K562 (cell line): ENCODE data around the gene TTLL4.

ENCODE experiments used
- CTCF ChIP-seq, 3 experiments: IDR thresholded peaks in 2 of 3; conservative IDR thresholded peaks in 1 of 3; 2 replicates each; pipeline ENCODE4 v1.5.1; 2011 to 2012; ENCODE audit warnings: low read length in 3 of 3, mild to moderate bottlenecking in 3 of 3, control low read depth in 2 of 3, improper control_type of control experiment in 1 of 3, inconsistent platforms in 1 of 3, low read depth in 1 of 3, mixed read lengths in 1 of 3, moderate library complexity in 1 of 3; ENCODE audit not compliant: insufficient read depth in 2 of 3
- REST ChIP-seq, 2 experiments: fragments of 450-650 bp; formaldehyde crosslinking in 1 of 2; IDR thresholded peaks; 2 replicates each; pipeline versions ENCODE4 v1.4.0 to v1.6.1; 2014 to 2020; ENCODE audit warnings: mild to moderate bottlenecking in 2 of 2, borderline replicate concordance in 1 of 2, low read depth in 1 of 2
- TRIM25 ChIP-seq: fragments of 450-650 bp; IDR thresholded peaks from 2 replicates; pipeline ENCODE4 v1.7.0; 2016; ENCODE audit warnings: borderline replicate concordance

- TF ChIP-seq TRIM25, result no peak
- no peak for TF ChIP-seq CTCF (IDR thresholded peaks at IDR 0.05 in 2 of 3, conservative IDR thresholded peaks at IDR 0.05 in 1 of 3; ENCODE audit: insufficient read depth in 2 of 3, low read depth in 1 of 3, low read length in 3 of 3)
- TF ChIP-seq REST (IDR thresholded peaks at IDR 0.05; ENCODE audit: borderline replicate concordance), result no peak
- TF ChIP-seq REST (CRISPR knock-in tag; IDR thresholded peaks at IDR 0.05; ENCODE audit: low read depth), result no peak
Measured at GRCh38 chr2:218777276-218777990, 66.8 kb downstream of the TTLL4 start.
